ENCODE results near the gene CACNA2D1. TPM values are rescaled to one million over a fixed set of nuclear protein-coding genes. Genes with fewer than 3 reads are reported as not detected.

Gene CACNA2D1
- 125 and 312 TPM in 2 replicates for total RNA-seq

DNA sequence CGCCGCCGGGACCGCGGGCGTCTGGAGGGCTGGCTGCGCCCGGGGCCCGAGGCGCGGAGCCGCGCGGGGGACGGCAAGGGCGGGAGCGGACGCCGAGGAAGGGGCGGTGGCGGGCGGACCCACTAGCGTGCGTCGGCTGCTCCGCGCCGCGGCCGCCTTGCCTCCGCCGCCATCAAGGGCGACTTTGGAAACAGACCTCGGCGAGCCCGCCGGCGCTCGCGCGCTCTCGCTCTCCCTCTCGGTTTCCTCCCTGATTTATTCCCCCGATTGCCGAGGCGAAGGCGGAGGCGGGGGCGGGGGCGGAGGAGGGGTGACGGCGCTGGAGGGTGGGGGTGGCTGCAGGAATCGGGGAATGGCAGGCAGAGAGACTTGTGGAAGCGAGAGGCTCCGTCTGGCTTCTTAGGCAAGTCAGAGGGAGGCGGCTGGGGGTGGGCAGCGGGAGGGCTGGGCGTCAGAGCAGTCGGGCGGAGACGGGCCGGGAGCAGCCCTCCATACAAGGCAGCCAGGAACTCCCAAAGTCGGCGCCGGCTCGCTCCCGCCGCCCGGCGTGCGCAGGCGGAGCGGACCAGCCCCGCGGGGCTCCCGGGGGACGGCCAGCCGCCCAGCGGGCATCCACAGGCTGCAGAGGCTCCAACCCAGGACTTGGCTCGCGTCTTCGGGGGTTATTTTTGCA is at the start of gene CACNA2D1:
Gene CACNA2D1 (minus strand): TSS at position 231 of the 673 bp plus-strand sequence.

Measured in aortic smooth muscle cell (primary cell).